Skeletal muscle tissue (tissue), 4 donors: ENCODE results near the gene USP35. TPM values are rescaled to one million over a fixed set of nuclear protein-coding genes. Genes with fewer than 3 reads are reported as not detected.
"Not testable (repeated sequence)": the region's sequence is repeated elsewhere in the genome, so short reads cannot be mapped to it uniquely, and the experiment has no call there.

Source experiments
- H3K27ac ChIP-seq: one replicate; pipeline ENCODE4 v1.7.0; 2013; ENCODE audit warnings: mild to moderate bottlenecking, low read depth, low read length, inconsistent platforms
- H3K27me3 ChIP-seq, 3 donors: one replicate each; pipeline ENCODE4 v1.7.0; 2013; ENCODE audit warnings: low read length in 3 of 3; ENCODE audit not compliant: control insufficient read depth in 3 of 3, insufficient read depth in 3 of 3
- H3K36me3 ChIP-seq, 3 donors: one replicate each; pipeline ENCODE4 v1.7.0; 2013; ENCODE audit warnings: low read length in 3 of 3; ENCODE audit not compliant: control insufficient read depth in 3 of 3, insufficient read depth in 3 of 3
- H3K4me1 ChIP-seq, 3 donors: one replicate each; pipeline ENCODE4 v1.7.0; 2013; ENCODE audit warnings: low read length in 3 of 3, mild to moderate bottlenecking in 3 of 3; ENCODE audit not compliant: control insufficient read depth in 3 of 3, insufficient read depth in 3 of 3
- H3K4me3 ChIP-seq, 3 donors: one replicate each; pipeline ENCODE4 v1.7.0; 2013; ENCODE audit warnings: low read length in 3 of 3
- H3K9ac ChIP-seq, 3 donors: one replicate each; pipeline ENCODE4 v1.7.0; 2013; ENCODE audit warnings: low read length in 3 of 3, mild to moderate bottlenecking in 3 of 3, moderate library complexity in 2 of 3, low read depth in 1 of 3
- H3K9me3 ChIP-seq, 3 donors: one replicate each; pipeline ENCODE4 v1.7.0; 2013; ENCODE audit warnings: low read length in 3 of 3; ENCODE audit not compliant: control insufficient read depth in 3 of 3
- total RNA-seq: library from RNA; depleted of rRNA; stranded (reverse); fragments of >200 nt; gene quantifications from one replicate; pipeline ENCODE4 v1.2.3, GENCODE V29; 2014
- donor health status: Osteomylitis.

Gene USP35
- total RNA-seq, 1 donor from 2014 or later, result 4.7 TPM

- no peak overlapping the region for H3K27ac ChIP-seq
- H3K36me3 ChIP-seq, result peaks cover 13 to 21% (median 20%) of the 10 kb centered on the region in 3 donors
- peaks cover 14 to 25% (median 15%) of the 10 kb centered on the region in 3 donors for H3K4me1 ChIP-seq
- no peak overlapping the region for H3K9ac ChIP-seq
- H3K27me3 ChIP-seq, result no peaks in the 10 kb centered on the region
- no peak overlapping the region for H3K4me3 ChIP-seq
- H3K9me3 ChIP-seq, result no peaks in the 10 kb centered on the region
Measured at GRCh38 chr11:78229106-78229505, 40.4 kb downstream of the USP35 start.

- Histone ChIP-seq H3K27me3 (no peaks in the 10 kb centered on the region), H3K36me3 (peaks cover 2 to 10% (median 9%) of the 10 kb centered on the region in 3 donors), H3K9ac (no peak overlapping the region), H3K27ac (no peak overlapping the region), H3K4me3 (no peak overlapping the region), H3K9me3 (no peaks in the 10 kb centered on the region), H3K4me1 (peaks cover 14 to 25% (median 15%) of the 10 kb centered on the region in 3 donors)
Measured at GRCh38 chr11:78230161-78230877, 41.6 kb downstream of the USP35 start.

- H3K27me3 ChIP-seq, result no peaks in the 10 kb centered on the region
- peak overlapping the region in 1 of 3 donors; percentile 17 for H3K4me3 ChIP-seq
- peak overlapping the region; percentile 23 for H3K27ac ChIP-seq
- no peaks in the 10 kb centered on the region for H3K9me3 ChIP-seq
- H3K9ac ChIP-seq, result no peak overlapping the region
- peaks cover 0 to 2% (median 0%) of the 10 kb centered on the region in 3 donors for H3K36me3 ChIP-seq
- peaks cover 14 to 25% (median 15%) of the 10 kb centered on the region in 3 donors for H3K4me1 ChIP-seq
Measured at GRCh38 chr11:78231962-78232501, 43.3 kb downstream of the USP35 start.

- not testable (repeated sequence) for H3K27ac ChIP-seq, H3K27me3 ChIP-seq, H3K4me3 ChIP-seq, H3K9me3 ChIP-seq, H3K36me3 ChIP-seq, H3K9ac ChIP-seq
- peaks cover 14 to 25% (median 15%) of the 10 kb centered on the region in 3 donors for H3K4me1 ChIP-seq
Measured at GRCh38 chr11:78233046-78233445, 44.3 kb downstream of the USP35 start.

- Histone ChIP-seq H3K36me3 (no peaks in the 10 kb centered on the region), H3K27me3 (no peaks in the 10 kb centered on the region), H3K9ac (no peak overlapping the region), H3K9me3 (no peaks in the 10 kb centered on the region), H3K27ac (no peak overlapping the region), H3K4me1 (peaks cover 14 to 25% (median 15%) of the 10 kb centered on the region in 3 donors), H3K4me3 (no peak overlapping the region)
Measured at GRCh38 chr11:78234006-78234405, 45.3 kb downstream of the USP35 start.

- Histone ChIP-seq H3K27me3 (no peaks in the 10 kb centered on the region), H3K4me3 (no peak overlapping the region), H3K4me1 (peaks cover 3 to 7% (median 3%) of the 10 kb centered on the region in 3 donors), H3K27ac (no peak overlapping the region), H3K9ac (no peak overlapping the region), H3K9me3 (peaks cover 0 to 5% (median 3%) of the 10 kb centered on the region in 3 donors), H3K36me3 (no peaks in the 10 kb centered on the region)
Measured at GRCh38 chr11:78237293-78238046, 48.8 kb downstream of the USP35 start.

- H3K9me3 ChIP-seq, result peaks cover 0 to 5% (median 3%) of the 10 kb centered on the region in 3 donors
Measured at GRCh38 chr11:78239781-78240180, 51.1 kb downstream of the USP35 start.

GRCh38 chr11:78241475-78241874 is 52.8 kb downstream of the USP35 start:
- no peak overlapping the region for H3K27ac ChIP-seq
- H3K4me3 ChIP-seq, result no peak overlapping the region
- peaks cover 0 to 5% (median 3%) of the 10 kb centered on the region in 3 donors for H3K9me3 ChIP-seq
- no peaks in the 10 kb centered on the region for H3K27me3 ChIP-seq
- no peaks in the 10 kb centered on the region for H3K36me3 ChIP-seq
- H3K9ac ChIP-seq, result no peak overlapping the region
- peaks cover 0 to 4% (median 0%) of the 10 kb centered on the region in 3 donors for H3K4me1 ChIP-seq

More at GRCh38 chr11:78239781-78240180, 51.1 kb downstream of the USP35 start:
- Histone ChIP-seq H3K27me3 (no peaks in the 10 kb centered on the region), H3K4me3 (no peak overlapping the region), H3K27ac (no peak overlapping the region), H3K4me1 (peaks cover 0 to 4% (median 0%) of the 10 kb centered on the region in 3 donors), H3K36me3 (no peaks in the 10 kb centered on the region), H3K9ac (no peak overlapping the region)

GRCh38 chr11:78244080-78244479 is 55.4 kb downstream of the USP35 start:
- Histone ChIP-seq H3K9me3 (peaks cover 0 to 5% (median 3%) of the 10 kb centered on the region in 3 donors), H3K36me3 (peaks cover 0 to 2% (median 0%) of the 10 kb centered on the region in 3 donors), H3K27ac (no peak overlapping the region), H3K9ac (no peak overlapping the region), H3K27me3 (no peaks in the 10 kb centered on the region), H3K4me3 (peak overlapping the region in 1 of 3 donors; percentile 24), H3K4me1 (peaks cover 0 to 4% (median 0%) of the 10 kb centered on the region in 3 donors)
